Measurements from ENCODE around the gene CSNK1A1L. TPM values are rescaled to one million over a fixed set of nuclear protein-coding genes. Genes with fewer than 3 reads are reported as not detected.

Gene CSNK1A1L
- total RNA-seq, 1 donor from 2014 or later = not detected

GRCh38 chr13:37094099-37094498, 11.4 kb downstream of the CSNK1A1L start:
- no peaks in the 10 kb centered on the region for H3K9me3 Mint-ChIP-seq
- H3K9ac ChIP-seq = peak overlapping the region; percentile 6
- no peak for DNase-seq (ENCODE audit: low spot score)
- H3K36me3 ChIP-seq = no peaks in the 10 kb centered on the region
- H3K27me3 ChIP-seq = no peaks in the 10 kb centered on the region
- H3K9me3 ChIP-seq (ENCODE audit: low read depth) = no peaks in the 10 kb centered on the region
- TF ChIP-seq EZH2 (IDR thresholded peaks at IDR 0.05) = no peak
- no peak for TF ChIP-seq EZH2phosphoT487 (IDR thresholded peaks at IDR 0.05)
- TF ChIP-seq CTCF (IDR thresholded peaks at IDR 0.05) = no peak
- no peak overlapping the region for H2AFZ ChIP-seq (replicated peaks)
- peak overlapping the region; percentile 16 for H3K27ac ChIP-seq
- no peak overlapping the region for H3K27ac Mint-ChIP-seq
- H3F3A ChIP-seq (ENCODE audit: low read depth) = peaks cover 4% of the 10 kb centered on the region
- no peaks in the 10 kb centered on the region for H4K20me1 ChIP-seq (ENCODE audit: low read depth)
- H3K4me1 Mint-ChIP-seq = no peaks in the 10 kb centered on the region
- H3K79me2 ChIP-seq (ENCODE audit: low read depth) = no peaks in the 10 kb centered on the region
- no peaks in the 10 kb centered on the region for H3K36me3 Mint-ChIP-seq
- H3K4me3 Mint-ChIP-seq = no peak overlapping the region
- peaks cover 3% of the 10 kb centered on the region for H3K27me3 Mint-ChIP-seq (ENCODE audit: insufficient read depth, low read depth)
- H3K4me3 ChIP-seq = no peak overlapping the region
- peak overlapping the region; percentile 42 for H3K4me2 ChIP-seq
- peaks cover 9% of the 10 kb centered on the region for H3K4me1 ChIP-seq

- H3K27me3 Mint-ChIP-seq (ENCODE audit: insufficient read depth, low read depth) = peaks cover 3% of the 10 kb centered on the region
- Histone ChIP-seq H2AFZ (replicated peaks) (no peak overlapping the region), H3K4me2 (no peak overlapping the region), H3K4me3 (no peak overlapping the region), H3K27me3 (no peaks in the 10 kb centered on the region), H3K36me3 (no peaks in the 10 kb centered on the region), H3F3A (ENCODE audit: low read depth) (peaks cover 4% of the 10 kb centered on the region), H3K79me2 (ENCODE audit: low read depth) (no peaks in the 10 kb centered on the region), H3K4me1 (peaks cover 9% of the 10 kb centered on the region), H4K20me1 (ENCODE audit: low read depth) (no peaks in the 10 kb centered on the region), H3K9ac (no peak overlapping the region), H3K27ac (no peak overlapping the region), H3K9me3 (ENCODE audit: low read depth) (no peaks in the 10 kb centered on the region)
- no peak for DNase-seq (ENCODE audit: low spot score)
- TF ChIP-seq EZH2 (IDR thresholded peaks at IDR 0.05) = no peak
- no peak for TF ChIP-seq EZH2phosphoT487 (IDR thresholded peaks at IDR 0.05)
- no peak for TF ChIP-seq CTCF (IDR thresholded peaks at IDR 0.05)
- H3K4me3 Mint-ChIP-seq = no peak overlapping the region
- no peaks in the 10 kb centered on the region for H3K9me3 Mint-ChIP-seq
- H3K27ac Mint-ChIP-seq = no peak overlapping the region
- H3K4me1 Mint-ChIP-seq = no peaks in the 10 kb centered on the region
- H3K36me3 Mint-ChIP-seq = no peaks in the 10 kb centered on the region
Observed at GRCh38 chr13:37091835-37092234, 13.6 kb downstream of the CSNK1A1L start.

DNA sequence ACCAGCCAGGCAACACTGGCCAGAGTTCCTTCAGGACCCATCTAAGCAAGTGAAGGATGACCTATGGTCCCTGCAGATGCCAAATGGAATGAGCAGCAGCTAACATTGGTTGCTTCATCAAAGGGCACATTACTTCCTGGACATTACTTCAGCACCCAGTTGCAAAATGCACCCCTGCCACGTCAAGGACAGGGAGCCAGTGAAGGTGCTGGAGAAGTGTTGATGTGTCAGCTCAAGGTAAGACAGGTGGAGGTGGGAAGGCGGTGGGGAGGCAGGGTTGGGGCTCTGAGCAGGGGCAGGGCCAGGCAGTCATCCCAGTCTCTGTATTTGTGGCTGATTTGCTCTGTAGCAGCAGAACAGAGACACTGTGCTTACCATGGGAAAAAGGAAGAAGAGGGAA, 14.6 kb downstream of the CSNK1A1L start:
- Histone ChIP-seq H3K9ac (no peak overlapping the region), H3K79me2 (ENCODE audit: low read depth) (no peaks in the 10 kb centered on the region), H3K4me3 (no peak overlapping the region), H3K27ac (no peak overlapping the region), H3K9me3 (ENCODE audit: low read depth) (no peaks in the 10 kb centered on the region), H3K36me3 (no peaks in the 10 kb centered on the region), H3K4me2 (no peak overlapping the region), H4K20me1 (ENCODE audit: low read depth) (no peaks in the 10 kb centered on the region), H3K27me3 (no peaks in the 10 kb centered on the region), H2AFZ (replicated peaks) (no peak overlapping the region), H3K4me1 (peaks cover 9% of the 10 kb centered on the region), H3F3A (ENCODE audit: low read depth) (peaks cover 4% of the 10 kb centered on the region)
- TF ChIP-seq EZH2phosphoT487 (IDR thresholded peaks at IDR 0.05) (no peak), EZH2 (IDR thresholded peaks at IDR 0.05) (no peak), CTCF (IDR thresholded peaks at IDR 0.05) (no peak)
- no peaks in the 10 kb centered on the region for H3K36me3 Mint-ChIP-seq
- H3K4me3 Mint-ChIP-seq = no peak overlapping the region
- no peaks in the 10 kb centered on the region for H3K4me1 Mint-ChIP-seq
- H3K27me3 Mint-ChIP-seq (ENCODE audit: insufficient read depth, low read depth) = peaks cover 3% of the 10 kb centered on the region
- no peaks in the 10 kb centered on the region for H3K9me3 Mint-ChIP-seq
- DNase-seq (ENCODE audit: low spot score) = no peak
- no peak overlapping the region for H3K27ac Mint-ChIP-seq

Data from neural progenitor cell (in vitro differentiated cells).